ENCODE results near the gene ELK3. TPM values are rescaled to one million over a fixed set of nuclear protein-coding genes. Genes with fewer than 3 reads are reported as not detected.

ELK3 gene
- total and polyA plus RNA-seq, 9 of the 15 experiments (the other 6 are each of a cell fraction or from before 2014, with no cell fraction given), result 1.5 to 5.5 (median 2.9) TPM

DNA sequence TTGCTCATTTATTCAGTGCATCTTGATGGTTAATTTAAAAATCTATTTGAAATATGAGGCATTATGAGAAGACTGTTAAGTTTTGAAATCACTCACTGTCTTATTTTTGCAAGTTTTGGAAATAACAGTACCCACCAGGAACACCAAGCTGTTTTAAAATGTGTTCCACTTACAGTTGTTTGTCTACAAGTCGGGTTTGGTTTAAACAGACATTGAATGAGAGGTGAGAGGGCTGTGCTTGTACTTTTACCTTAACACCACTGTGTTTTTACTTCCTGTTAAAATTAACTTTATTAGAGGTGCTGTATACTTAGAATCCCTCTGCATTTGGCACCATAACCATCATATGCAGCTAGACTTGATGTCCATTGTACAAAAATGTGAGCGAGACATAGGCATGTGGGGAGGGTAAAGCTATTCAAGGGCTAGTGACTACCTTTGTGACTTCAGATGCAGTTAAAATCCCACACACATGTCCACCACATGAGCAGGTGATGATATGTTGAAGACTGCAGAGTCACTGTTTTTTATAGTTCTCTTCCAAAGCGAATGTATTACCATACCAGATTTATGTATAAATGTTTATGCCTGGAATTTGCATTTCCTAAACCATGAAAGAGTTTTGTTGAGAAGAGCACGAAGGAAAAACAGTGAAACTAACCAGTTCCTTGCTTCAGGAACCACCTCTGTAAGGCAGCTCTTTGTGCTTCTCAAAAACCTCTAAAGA is 12.9 kb downstream of the ELK3 start (continued):
- TF ChIP-seq, protein P1, sequence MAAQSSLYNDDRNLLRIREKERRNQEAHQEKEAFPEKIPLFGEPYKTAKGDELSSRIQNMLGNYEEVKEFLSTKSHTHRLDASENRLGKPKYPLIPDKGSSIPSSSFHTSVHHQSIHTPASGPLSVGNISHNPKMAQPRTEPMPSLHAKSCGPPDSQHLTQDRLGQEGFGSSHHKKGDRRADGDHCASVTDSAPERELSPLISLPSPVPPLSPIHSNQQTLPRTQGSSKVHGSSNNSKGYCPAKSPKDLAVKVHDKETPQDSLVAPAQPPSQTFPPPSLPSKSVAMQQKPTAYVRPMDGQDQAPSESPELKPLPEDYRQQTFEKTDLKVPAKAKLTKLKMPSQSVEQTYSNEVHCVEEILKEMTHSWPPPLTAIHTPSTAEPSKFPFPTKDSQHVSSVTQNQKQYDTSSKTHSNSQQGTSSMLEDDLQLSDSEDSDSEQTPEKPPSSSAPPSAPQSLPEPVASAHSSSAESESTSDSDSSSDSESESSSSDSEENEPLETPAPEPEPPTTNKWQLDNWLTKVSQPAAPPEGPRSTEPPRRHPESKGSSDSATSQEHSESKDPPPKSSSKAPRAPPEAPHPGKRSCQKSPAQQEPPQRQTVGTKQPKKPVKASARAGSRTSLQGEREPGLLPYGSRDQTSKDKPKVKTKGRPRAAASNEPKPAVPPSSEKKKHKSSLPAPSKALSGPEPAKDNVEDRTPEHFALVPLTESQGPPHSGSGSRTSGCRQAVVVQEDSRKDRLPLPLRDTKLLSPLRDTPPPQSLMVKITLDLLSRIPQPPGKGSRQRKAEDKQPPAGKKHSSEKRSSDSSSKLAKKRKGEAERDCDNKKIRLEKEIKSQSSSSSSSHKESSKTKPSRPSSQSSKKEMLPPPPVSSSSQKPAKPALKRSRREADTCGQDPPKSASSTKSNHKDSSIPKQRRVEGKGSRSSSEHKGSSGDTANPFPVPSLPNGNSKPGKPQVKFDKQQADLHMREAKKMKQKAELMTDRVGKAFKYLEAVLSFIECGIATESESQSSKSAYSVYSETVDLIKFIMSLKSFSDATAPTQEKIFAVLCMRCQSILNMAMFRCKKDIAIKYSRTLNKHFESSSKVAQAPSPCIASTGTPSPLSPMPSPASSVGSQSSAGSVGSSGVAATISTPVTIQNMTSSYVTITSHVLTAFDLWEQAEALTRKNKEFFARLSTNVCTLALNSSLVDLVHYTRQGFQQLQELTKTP (IDR thresholded peaks at IDR 0.05; ENCODE audit: low read depth in 1 of 2, partially characterized antibody in 2 of 2), result no peak
- TF ChIP-seq TRIM24 (IDR thresholded peaks at IDR 0.05) (no peak), HDAC1 (IDR thresholded peaks at IDR 0.05) (no peak), ZNF507 (tag; conservative IDR thresholded peaks at IDR 0.05) (no peak), ADNP (tag; IDR thresholded peaks at IDR 0.05) (no peak)
- TF ChIP-seq, protein P2, sequence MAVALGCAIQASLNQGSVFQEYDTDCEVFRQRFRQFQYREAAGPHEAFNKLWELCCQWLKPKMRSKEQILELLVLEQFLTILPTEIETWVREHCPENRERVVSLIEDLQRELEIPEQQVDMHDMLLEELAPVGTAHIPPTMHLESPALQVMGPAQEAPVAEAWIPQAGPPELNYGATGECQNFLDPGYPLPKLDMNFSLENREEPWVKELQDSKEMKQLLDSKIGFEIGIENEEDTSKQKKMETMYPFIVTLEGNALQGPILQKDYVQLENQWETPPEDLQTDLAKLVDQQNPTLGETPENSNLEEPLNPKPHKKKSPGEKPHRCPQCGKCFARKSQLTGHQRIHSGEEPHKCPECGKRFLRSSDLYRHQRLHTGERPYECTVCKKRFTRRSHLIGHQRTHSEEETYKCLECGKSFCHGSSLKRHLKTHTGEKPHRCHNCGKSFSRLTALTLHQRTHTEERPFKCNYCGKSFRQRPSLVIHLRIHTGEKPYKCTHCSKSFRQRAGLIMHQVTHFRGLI (CRISPR knock-in tag; IDR thresholded peaks at IDR 0.05), result no peak
- TF ChIP-seq, protein P3, sequence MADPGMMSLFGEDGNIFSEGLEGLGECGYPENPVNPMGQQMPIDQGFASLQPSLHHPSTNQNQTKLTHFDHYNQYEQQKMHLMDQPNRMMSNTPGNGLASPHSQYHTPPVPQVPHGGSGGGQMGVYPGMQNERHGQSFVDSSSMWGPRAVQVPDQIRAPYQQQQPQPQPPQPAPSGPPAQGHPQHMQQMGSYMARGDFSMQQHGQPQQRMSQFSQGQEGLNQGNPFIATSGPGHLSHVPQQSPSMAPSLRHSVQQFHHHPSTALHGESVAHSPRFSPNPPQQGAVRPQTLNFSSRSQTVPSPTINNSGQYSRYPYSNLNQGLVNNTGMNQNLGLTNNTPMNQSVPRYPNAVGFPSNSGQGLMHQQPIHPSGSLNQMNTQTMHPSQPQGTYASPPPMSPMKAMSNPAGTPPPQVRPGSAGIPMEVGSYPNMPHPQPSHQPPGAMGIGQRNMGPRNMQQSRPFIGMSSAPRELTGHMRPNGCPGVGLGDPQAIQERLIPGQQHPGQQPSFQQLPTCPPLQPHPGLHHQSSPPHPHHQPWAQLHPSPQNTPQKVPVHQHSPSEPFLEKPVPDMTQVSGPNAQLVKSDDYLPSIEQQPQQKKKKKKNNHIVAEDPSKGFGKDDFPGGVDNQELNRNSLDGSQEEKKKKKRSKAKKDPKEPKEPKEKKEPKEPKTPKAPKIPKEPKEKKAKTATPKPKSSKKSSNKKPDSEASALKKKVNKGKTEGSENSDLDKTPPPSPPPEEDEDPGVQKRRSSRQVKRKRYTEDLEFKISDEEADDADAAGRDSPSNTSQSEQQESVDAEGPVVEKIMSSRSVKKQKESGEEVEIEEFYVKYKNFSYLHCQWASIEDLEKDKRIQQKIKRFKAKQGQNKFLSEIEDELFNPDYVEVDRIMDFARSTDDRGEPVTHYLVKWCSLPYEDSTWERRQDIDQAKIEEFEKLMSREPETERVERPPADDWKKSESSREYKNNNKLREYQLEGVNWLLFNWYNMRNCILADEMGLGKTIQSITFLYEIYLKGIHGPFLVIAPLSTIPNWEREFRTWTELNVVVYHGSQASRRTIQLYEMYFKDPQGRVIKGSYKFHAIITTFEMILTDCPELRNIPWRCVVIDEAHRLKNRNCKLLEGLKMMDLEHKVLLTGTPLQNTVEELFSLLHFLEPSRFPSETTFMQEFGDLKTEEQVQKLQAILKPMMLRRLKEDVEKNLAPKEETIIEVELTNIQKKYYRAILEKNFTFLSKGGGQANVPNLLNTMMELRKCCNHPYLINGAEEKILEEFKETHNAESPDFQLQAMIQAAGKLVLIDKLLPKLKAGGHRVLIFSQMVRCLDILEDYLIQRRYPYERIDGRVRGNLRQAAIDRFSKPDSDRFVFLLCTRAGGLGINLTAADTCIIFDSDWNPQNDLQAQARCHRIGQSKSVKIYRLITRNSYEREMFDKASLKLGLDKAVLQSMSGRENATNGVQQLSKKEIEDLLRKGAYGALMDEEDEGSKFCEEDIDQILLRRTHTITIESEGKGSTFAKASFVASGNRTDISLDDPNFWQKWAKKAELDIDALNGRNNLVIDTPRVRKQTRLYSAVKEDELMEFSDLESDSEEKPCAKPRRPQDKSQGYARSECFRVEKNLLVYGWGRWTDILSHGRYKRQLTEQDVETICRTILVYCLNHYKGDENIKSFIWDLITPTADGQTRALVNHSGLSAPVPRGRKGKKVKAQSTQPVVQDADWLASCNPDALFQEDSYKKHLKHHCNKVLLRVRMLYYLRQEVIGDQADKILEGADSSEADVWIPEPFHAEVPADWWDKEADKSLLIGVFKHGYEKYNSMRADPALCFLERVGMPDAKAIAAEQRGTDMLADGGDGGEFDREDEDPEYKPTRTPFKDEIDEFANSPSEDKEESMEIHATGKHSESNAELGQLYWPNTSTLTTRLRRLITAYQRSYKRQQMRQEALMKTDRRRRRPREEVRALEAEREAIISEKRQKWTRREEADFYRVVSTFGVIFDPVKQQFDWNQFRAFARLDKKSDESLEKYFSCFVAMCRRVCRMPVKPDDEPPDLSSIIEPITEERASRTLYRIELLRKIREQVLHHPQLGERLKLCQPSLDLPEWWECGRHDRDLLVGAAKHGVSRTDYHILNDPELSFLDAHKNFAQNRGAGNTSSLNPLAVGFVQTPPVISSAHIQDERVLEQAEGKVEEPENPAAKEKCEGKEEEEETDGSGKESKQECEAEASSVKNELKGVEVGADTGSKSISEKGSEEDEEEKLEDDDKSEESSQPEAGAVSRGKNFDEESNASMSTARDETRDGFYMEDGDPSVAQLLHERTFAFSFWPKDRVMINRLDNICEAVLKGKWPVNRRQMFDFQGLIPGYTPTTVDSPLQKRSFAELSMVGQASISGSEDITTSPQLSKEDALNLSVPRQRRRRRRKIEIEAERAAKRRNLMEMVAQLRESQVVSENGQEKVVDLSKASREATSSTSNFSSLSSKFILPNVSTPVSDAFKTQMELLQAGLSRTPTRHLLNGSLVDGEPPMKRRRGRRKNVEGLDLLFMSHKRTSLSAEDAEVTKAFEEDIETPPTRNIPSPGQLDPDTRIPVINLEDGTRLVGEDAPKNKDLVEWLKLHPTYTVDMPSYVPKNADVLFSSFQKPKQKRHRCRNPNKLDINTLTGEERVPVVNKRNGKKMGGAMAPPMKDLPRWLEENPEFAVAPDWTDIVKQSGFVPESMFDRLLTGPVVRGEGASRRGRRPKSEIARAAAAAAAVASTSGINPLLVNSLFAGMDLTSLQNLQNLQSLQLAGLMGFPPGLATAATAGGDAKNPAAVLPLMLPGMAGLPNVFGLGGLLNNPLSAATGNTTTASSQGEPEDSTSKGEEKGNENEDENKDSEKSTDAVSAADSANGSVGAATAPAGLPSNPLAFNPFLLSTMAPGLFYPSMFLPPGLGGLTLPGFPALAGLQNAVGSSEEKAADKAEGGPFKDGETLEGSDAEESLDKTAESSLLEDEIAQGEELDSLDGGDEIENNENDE (IDR thresholded peaks at IDR 0.05; ENCODE audit: low read depth, low read length), result no peak
- TF ChIP-seq, protein P4, sequence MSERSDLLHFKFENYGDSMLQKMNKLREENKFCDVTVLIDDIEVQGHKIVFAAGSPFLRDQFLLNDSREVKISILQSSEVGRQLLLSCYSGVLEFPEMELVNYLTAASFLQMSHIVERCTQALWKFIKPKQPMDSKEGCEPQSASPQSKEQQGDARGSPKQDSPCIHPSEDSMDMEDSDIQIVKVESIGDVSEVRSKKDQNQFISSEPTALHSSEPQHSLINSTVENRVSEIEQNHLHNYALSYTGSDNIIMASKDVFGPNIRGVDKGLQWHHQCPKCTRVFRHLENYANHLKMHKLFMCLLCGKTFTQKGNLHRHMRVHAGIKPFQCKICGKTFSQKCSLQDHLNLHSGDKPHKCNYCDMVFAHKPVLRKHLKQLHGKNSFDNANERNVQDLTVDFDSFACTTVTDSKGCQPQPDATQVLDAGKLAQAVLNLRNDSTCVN (CRISPR knock-in tag; IDR thresholded peaks at IDR 0.05), result no peak
